GM21526 (cell line): ENCODE data around the gene CERT1.
"Not testable (repeated sequence)": the region's sequence is repeated elsewhere in the genome, so short reads cannot be mapped to it uniquely, and the experiment has no call there.

ENCODE experiments used
- ATAC-seq: cut with Tn5 transposase; IDR thresholded peaks from one replicate; pipeline ENCODE4 v1.9.1; 2021; ENCODE audit warnings: moderate library complexity; ENCODE audit not compliant: unreplicated experiment, low FRiP score

The CERT1 gene

GRCh38 chr5:75511435-75512382 is at the start of gene CERT1, which contains the start of gene POLK:
Gene CERT1 (minus strand): TSS chr5:75511629. CDS start chr5:75511207, 422 bp downstream.
Gene POLK (plus strand): TSS chr5:75511891.
- ATAC-seq = peak; percentile 83

- not testable (repeated sequence) for ATAC-seq
Measured at GRCh38 chr5:75560655-75561054, 49.2 kb upstream of the CERT1 start.

- no peak for ATAC-seq
Measured at GRCh38 chr5:75558981-75559632, 47.7 kb upstream of the CERT1 start.

GRCh38 chr5:75558221-75558620 is 46.8 kb upstream of the CERT1 start:
- ATAC-seq = no peak

GRCh38 chr5:75553358-75553757 is 41.9 kb upstream of the CERT1 start:
- no peak for ATAC-seq

- ATAC-seq = no peak
Measured at GRCh38 chr5:75552764-75553163, 41.3 kb upstream of the CERT1 start.

GRCh38 chr5:75551471-75551870 is 40.0 kb upstream of the CERT1 start:
- ATAC-seq = no peak

GRCh38 chr5:75550597-75550996 is 39.2 kb upstream of the CERT1 start:
- no peak for ATAC-seq

- ATAC-seq = no peak
Measured at GRCh38 chr5:75547812-75548211, 36.4 kb upstream of the CERT1 start.

GRCh38 chr5:75546830-75547229 is 35.4 kb upstream of the CERT1 start:
- ATAC-seq = no peak

GRCh38 chr5:75545131-75545530 is 33.7 kb upstream of the CERT1 start:
- no peak for ATAC-seq

GRCh38 chr5:75538211-75538610 is 26.8 kb upstream of the CERT1 start:
- ATAC-seq = no peak

GRCh38 chr5:75536694-75537360 is 25.4 kb upstream of the CERT1 start:
- no peak for ATAC-seq

GRCh38 chr5:75536147-75536546 is 24.7 kb upstream of the CERT1 start:
- ATAC-seq = no peak

GRCh38 chr5:75534734-75535133 is 23.3 kb upstream of the CERT1 start:
- no peak for ATAC-seq

GRCh38 chr5:75533716-75534115 is 22.3 kb upstream of the CERT1 start:
- not testable (repeated sequence) for ATAC-seq

- no peak for ATAC-seq
Measured at GRCh38 chr5:75532190-75532589, 20.8 kb upstream of the CERT1 start.

GRCh38 chr5:75529185-75529584 is 17.8 kb upstream of the CERT1 start:
- no peak for ATAC-seq

- no peak for ATAC-seq
Measured at GRCh38 chr5:75526070-75526469, 14.6 kb upstream of the CERT1 start.

GRCh38 chr5:75525344-75525743 is 13.9 kb upstream of the CERT1 start:
- no peak for ATAC-seq

GRCh38 chr5:75524591-75524990 is 13.2 kb upstream of the CERT1 start:
- ATAC-seq = no peak
